Kidney tubule cell (primary cell): Measurements from ENCODE around the gene NTN3.
A peak's percentile ranks its signal among the peaks of the same experiment; 100 is the strongest.

Experiments
- DNase-seq: peaks from one replicate; pipeline ENCODE4 v3.0.0-alpha.2; 2018; ENCODE audit warnings: low spot score

The NTN3 gene

DNA sequence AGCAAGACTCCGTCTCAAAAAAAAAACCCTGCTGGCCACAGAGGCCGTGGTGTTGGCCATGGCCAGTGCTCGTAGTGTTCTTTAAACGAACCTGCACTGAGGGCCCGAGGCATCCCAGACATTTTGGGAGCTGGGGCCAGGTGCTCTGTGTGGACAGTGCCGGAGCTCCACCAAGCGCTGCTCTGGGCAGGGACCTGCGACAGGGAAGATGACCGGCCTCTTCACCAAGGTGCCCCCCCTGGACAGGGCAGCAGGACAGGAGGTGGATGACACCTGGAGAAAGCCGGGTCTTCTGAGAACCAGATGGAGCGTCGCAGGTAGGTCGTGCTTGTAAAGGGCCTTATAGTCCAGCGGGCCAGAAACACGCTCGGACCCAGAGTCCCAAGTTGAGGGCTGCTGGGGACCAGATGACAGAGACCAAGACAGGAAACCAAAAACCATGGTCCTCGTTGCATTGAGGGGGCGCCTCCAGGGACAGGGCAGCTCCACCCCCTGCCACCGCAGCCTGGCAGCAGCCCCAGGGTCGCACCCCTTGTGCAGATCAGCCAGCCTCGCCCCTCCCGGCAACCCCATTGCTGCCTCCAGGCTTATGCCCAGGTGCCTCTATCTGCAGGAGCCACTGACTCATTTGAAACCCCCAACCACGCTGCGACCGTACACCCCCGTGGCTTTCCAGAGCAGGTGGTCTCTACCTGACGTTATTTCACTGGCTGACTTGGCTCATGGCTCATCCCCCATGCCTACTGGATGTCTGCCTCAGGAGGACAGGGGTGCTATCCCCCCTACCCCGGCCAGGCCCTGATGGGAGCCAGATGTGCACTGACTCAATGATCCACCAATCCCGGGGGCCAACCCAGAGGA, 4.2 kb upstream of the NTN3 start:
- DNase-seq: no peak

DNA sequence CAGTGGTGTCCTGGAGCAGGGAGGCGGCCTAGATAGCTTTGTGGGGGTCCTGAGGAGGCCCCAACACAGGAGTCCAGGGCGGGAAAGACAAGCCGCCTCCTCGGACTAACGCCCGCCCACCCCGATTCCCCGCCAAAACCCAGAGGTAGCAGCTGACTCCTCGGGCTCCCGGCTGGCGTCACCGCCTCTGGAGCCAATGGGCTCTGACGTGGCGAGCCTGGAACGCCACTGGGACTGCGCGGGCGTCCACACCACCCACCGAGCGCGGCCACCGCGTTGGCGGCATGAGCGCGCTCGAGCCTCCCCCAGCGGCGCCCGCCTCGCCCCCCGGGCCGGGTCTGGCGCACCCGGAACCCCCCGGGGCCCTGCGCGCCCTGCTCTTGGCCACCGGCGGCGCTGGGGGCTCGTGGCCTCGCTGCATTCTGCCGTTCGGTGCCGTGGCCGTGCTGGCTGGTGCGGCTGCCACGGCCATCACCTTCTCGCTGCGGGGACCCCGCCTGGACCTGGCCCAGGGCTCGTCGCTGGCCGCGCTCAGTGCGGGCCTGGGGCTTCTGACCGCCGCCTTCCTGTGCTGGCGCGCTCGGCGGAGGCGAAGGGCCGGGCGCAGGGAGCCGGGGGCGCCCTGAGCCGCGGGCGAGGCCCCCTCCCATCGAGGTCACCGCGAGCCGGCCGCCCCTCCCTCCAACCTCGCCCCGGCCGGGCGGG, 3.4 kb upstream of the NTN3 start:
- peak; percentile 62 for DNase-seq

DNA sequence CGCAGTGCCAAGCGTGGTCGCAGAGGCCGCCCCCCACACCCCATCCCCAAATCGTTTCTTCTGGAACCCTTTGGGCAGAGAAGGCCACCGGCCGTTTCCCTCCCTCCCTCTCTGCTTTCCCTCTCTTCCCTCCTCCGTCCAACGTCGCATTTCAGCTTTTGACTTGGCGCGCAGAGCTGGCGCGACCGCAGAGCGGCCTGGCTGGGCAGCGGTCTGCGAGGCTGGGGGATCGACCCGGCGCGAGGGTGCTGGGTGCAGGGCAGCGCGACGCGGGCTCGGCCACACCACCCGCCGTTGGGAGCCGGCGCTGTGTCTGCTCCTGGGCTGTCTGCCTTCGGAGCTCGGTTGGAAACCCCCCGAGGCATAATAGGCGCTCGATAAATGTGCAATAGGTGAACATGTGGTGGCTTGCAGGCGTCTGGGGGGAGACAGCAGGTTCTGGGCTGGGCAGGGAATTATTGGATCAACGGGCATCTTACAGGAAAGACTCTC, 2.8 kb upstream of the NTN3 start:
- no peak for DNase-seq

DNA sequence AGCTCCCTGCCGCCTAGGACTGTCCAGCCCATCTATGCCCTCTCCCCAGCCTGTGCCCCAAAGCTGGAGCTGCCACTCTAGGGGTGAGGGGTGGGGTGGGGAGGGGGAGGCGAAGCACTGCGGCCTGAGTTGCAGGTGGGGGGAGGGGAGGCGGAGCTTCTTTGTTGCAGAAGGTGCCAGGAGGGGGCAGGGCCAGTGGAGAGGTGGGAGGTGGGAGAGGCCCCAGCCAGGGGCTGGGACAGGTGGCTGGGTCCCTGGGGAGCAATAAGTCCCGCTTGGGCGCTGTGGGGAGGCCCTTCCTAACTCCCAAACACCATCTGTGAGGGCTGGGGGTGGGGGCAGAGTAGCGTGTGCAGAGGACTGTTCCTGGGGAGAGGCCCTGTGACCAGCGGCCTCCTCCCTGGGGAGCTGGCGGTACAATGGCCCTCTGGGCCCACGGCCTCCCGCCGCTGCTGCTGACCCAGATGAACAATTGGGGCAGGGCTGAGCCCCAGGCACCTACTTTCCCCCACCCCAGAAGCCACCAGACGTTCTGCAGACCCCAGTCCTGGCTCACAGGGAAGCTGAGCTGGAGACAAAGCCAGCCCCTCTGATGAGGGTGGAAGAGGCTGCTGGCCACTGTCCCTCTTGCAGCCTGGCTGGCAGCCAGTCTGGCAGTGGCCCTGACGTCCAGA, 2.2 kb upstream of the NTN3 start:
- DNase-seq: no peak

DNA sequence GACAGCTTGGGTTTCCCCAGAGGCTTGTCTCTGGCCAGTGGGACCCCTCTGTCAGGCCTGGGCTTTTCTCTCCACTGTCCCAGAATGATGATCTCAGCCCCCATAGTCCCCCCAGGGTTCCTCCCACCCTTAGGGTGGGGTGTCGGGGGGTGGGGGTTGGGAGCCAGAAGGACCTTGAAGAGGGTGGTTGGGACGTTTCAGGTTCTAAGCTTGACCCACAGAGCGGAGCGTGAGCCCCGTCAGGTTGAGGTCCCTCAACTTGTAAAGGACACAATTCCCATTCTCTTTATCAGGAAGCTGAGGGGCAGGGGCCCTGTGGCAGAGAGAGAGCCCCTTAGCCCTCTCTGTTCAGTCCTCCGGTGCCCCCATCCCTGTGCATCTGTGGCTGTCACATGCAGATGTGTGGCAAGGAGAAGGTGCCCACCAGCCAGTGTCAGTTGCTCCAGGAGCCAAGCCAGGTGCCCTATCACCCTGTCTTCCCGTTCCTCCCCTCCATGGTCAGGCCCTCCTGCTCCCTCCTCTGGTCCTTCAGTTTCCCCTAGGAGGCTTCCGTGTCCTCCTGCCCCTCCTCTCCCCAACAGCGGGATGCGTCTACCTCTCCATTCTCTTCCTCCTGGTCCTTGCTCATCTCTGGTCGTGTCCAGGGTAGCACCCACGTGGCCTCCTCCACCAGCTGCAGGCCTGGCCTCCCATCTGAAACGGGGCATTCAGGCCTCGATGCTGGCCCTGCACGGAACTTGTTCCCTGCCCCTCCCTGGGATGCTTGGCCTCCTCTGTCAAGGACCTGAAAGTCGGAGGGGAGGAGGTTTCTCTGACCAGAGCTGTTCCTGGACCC, 1.5 kb upstream of the NTN3 start:
- no peak for DNase-seq

DNA sequence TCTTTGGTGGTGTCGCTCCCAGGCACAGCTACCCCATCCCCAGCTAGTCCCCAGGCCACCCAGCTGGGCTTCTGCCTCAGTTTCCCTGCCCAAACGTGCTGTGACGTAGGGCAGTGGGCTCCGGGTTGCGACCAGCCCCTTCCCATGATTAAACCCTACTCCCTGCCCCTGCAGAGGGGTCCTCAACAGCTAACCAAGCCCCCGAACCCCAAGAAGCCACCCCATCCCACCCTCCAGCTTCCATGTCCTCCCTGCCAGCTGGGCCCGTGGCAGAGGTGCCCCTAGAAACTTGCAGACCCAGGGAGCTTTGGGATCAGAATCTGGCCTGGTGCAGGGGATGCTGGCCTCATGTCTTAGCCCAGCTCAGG, 879 bp upstream of the NTN3 start:
- no peak for DNase-seq

DNA sequence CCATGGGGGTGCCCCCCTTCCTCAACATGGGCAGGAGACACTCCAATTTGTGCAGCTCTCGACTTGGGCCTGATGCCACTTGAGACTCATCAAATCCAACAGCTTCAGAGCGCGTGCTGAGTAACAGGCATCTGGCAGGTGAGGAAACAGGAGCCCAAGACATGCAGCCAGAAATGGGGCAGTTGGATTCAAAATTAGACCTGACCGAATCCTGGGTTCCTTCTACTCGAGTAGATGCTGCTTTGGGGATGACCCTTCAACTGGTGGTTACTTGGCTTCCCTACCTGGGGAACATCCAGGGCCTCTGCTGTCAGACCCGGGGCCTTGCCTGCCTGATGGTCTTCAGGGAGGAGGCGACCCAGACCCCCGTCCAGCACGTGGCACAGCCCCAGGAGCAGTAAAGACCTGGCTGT, 488 bp upstream of the NTN3 start:
- DNase-seq: no peak

DNA sequence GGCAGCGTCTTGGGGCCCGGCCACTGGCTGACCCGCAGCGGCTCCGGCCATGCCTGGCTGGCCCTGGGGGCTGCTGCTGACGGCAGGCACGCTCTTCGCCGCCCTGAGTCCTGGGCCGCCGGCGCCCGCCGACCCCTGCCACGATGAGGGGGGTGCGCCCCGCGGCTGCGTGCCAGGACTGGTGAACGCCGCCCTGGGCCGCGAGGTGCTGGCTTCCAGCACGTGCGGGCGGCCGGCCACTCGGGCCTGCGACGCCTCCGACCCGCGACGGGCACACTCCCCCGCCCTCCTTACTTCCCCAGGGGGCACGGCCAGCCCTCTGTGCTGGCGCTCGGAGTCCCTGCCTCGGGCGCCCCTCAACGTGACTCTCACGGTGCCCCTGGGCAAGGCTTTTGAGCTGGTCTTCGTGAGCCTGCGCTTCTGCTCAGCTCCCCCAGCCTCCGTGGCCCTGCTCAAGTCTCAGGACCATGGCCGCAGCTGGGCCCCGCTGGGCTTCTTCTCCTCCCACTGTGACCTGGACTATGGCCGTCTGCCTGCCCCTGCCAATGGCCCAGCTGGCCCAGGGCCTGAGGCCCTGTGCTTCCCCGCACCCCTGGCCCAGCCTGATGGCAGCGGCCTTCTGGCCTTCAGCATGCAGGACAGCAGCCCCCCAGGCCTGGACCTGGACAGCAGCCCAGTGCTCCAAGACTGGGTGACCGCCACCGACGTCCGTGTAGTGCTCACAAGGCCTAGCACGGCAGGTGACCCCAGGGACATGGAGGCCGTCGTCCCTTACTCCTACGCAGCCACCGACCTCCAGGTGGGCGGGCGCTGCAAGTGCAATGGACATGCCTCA, 773 bp downstream of the NTN3 start:
- DNase-seq: no peak

DNA sequence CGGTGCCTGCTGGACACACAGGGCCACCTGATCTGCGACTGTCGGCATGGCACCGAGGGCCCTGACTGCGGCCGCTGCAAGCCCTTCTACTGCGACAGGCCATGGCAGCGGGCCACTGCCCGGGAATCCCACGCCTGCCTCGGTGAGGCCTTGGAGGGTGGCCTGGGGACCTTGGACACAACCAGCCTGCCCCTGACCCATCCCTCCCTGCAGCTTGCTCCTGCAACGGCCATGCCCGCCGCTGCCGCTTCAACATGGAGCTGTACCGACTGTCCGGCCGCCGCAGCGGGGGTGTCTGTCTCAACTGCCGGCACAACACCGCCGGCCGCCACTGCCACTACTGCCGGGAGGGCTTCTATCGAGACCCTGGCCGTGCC, 1.4 kb downstream of the NTN3 start:
- no peak for DNase-seq

DNA sequence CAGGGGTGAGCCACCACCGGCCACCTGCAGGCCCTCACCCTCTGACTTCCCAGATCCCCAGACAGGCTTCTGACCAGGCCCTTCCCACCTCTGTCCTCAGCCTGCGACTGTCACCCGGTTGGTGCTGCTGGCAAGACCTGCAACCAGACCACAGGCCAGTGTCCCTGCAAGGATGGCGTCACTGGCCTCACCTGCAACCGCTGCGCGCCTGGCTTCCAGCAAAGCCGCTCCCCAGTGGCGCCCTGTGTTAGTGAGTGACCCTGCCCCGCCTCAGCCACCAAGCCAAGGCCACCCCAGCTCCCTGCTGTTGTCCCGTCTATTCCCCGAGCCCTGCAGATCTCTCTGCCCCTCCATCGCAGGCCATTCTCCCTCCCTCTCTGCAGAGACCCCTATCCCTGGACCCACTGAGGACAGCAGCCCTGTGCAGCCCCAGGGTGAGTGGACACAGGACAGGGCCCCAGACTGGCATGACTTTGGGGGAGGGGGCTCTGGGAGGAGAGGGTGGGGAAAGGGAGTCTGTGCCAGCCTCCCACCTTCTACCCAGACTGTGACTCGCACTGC, 1.9 kb downstream of the NTN3 start:
- DNase-seq: no peak

DNA sequence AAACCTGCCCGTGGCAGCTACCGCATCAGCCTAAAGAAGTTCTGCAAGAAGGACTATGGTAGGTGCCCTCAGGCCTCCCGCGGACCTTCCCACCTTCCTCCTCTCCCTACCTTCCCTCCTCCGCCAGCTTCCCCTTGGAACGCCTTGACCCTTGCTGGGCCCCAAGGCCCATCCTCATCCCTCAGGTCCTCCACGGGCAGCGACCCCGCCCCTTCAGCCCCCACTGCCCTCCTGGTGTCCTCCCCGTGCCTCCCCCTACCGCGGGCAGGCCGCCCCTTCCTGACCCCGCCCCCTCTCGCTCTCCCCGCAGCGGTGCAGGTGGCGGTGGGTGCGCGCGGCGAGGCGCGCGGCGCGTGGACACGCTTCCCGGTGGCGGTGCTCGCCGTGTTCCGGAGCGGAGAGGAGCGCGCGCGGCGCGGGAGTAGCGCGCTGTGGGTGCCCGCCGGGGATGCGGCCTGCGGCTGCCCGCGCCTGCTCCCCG, 2.4 kb downstream of the NTN3 start:
- DNase-seq: no peak

DNA sequence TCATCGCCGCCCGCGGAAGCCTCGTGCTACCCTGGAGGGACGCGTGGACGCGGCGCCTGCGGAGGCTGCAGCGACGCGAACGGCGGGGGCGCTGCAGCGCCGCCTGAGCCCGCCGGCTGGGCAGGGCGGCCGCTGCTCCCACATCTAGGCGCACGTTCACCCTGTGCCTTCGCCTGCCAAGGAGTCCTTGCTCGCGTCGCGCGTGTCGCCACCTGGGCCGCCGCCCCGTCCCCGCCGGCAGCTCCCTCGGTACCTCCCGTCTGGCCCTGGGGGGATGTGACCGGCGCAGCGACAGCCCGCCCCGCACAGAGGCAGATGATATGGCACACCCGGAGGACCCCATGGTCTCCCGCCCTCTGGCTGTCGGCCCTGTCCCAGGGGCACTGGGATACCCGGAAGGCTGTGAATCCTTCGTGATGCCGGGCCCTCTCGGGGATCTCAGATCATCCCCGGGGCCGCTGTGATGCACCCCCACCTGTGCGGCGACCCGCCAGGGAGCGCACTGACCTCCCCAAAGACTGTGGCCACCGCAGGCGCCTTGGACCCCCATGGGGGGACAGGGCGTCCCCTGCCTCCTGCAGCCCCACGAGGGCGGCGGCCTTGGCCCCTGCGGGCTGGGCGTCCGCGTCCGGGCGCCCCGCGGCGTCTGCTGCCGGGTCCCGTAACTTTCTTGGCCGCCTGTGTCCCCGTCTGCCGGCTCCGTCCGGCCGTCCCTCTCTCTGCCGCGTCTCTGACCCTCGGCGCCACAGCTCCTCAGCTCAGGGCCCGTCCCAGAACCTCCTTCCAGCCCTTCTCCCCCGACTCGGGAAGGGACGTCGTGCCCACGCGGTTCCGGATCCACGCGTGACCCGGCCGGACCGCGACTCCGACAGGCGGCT, 3.1 kb downstream of the NTN3 start:
- DNase-seq: peak; percentile 52

DNA sequence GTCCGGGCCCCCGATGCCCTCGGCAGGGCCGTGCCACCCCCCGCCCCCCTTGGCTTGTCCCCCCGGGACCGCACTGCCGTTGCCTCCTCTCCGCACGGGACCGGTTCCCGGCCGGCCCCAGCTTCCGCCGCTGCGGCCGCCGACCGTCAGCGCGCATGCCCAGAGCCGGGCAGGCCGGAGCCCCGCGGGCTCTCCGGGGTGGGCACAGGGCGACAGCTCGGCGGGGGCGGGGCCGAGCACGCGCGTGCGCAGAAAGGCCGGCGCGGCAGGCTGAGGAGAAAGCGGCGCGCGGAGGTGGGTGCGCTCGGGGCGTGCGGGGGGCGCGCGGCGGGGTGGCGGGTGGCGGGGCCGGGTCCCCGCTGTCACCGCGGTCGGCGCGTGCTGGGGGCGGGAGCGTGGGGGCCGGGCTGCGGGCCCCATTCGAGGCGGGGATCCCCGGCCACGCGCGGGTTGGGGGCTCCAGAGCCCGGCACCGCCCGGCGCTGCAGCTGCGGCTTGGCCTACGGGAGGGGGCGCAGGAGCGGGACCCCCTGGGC, 3.8 kb downstream of the NTN3 start, which contains the start of gene TBC1D24:
Gene TBC1D24 (plus strand): TSS at position 251 of the 536 bp plus-strand sequence. CDS start 21,022 bp downstream, outside the sequence.
- DNase-seq: peak; percentile 88

DNA sequence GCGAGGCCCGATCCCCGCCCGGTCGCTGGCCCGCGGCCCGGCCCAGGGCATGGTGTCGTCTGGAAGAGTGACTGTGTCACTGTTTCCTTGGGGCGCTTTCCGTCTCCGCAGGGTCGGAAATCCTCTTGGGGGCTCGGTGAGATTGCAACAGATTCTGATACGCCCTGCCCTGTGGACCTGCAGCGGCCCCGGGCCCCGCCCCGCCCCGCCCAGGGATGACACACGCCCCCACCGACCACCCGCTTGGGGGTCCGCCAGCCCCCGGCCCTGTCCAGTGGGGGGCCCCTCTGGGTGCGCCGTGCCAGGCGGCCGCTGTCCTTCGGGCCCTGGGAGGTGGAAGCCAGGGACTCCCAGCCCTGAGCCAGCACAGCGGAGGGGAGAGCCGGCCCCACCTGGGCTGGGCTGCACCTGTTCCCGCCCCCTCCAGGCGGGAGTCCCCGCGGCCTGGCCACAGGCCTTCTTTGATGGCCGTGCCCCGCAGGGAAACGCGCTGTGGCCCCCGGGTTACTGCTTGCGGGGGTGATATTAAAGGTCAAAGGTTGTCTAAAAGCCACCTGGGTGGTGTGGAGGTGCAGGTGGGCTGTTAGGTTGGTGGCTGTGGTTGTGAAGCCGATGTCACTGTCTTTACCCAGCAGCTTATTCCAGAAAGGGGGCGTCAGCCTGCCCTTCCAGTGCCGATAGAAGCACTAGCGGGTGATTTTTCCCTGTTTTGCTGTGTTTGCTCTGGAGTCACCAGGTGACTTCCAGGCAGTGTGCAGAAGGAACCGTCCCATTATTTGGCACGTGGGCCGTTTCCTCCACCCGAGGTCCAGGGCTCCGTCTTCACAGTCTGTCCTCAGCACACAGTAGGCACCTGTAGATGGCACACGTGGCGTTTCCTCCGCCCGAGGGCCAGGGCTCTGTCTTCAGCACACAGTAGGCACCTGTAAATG, 4.6 kb downstream of the NTN3 start:
- DNase-seq: no peak

DNA sequence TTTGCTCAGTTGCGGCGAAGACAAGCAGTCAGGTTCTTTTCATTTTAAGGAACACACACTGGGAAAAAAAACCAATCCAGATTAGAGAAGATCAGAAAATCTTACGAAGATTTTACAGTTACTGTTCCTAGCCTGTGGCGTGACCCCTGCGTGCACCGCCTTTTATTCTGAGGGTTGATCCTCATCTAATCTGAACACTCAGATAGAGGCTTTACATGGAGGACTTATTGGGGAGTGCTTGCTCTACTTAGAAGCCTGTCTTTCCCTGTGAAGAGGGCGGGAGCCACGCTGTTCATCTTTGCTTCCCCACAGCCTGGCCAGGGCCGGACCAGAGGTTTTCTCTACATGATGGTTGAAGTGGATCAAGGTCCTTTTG, 5.2 kb downstream of the NTN3 start:
- DNase-seq: no peak

DNA sequence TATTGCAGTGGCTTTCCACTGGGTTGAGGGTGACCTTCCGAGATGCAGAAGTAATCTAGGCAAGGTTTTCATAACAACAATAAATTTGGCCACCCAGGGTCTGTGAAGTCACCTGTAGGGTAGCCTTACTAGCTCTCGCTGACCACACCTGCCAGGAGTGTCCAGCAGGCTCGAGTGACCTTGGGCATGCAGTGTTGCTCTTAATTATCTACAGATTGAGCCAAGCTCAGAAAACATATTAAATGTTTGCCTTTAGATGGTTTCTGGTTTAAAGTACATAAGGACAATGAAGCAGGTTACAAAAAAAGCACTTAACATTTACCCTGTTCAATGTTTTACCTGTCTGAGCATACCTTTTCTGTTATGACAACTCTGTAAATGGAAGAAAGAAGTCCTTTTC, 5.6 kb downstream of the NTN3 start:
- no peak for DNase-seq

DNA sequence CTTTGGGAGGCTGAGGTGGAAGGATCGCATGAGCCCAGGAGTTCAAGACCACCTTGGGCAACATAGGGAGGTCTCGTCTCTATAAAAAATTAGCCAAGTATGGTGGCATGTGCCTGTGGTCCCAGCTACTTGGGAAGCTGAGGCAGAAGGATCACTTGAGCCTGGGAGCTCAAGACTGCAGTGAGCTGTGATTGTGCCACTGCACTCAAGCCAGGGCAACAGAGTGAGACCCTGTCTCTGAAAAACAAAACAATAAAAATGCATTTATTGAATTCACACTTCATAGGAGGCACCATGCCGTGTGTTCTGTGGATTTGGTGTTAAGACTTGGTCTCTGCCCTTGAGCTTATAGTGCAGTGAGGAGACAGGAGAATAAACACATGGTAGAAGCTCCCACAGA, 6.2 kb downstream of the NTN3 start:
- no peak for DNase-seq

DNA sequence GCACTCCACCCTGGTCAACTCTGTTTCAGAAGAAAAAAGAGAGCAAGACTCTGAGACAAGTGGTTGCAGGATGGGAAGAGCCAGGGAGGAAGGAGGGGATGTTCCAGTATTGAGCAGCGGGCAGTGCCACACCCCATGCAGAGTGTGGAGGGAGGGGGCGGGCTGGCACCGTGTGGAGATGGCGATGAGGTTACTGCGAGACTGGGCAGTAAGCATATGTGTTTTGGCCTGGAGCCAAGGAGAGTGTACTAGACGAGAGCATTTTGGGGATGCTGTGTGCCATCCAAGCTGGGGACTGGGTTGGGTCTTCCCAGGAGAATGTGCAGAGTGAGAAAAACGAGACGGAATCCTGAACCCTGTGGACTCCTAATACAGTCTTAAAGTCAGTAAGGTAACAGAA, 7.2 kb downstream of the NTN3 start:
- DNase-seq: no peak
